HCT116 (cell line): ENCODE data around the gene GFPT2.

Experiments used
- CTCF ChIP-seq, 3 experiments: fragments of 200-600 bp in 1 of 3; sonication (generic) in 1 of 3; IDR thresholded peaks in 2 of 3; conservative IDR thresholded peaks in 1 of 3; 2 replicates each; pipeline ENCODE4 v1.5.1; 2012 to 2017; ENCODE audit warnings: low read depth in 2 of 3, low read length in 2 of 3, antibody characterized with exemption in 1 of 3, borderline replicate concordance in 1 of 3, control low read depth in 1 of 3, mild to moderate bottlenecking in 1 of 3, mixed read lengths in 1 of 3, mixed run types in 1 of 3, moderate library complexity in 1 of 3; ENCODE audit not compliant: insufficient read depth in 1 of 3
- EZH2 ChIP-seq: fragments of 200-600 bp; sonication (generic); IDR thresholded peaks from 2 replicates; pipeline ENCODE4 v1.6.1; 2017; ENCODE audit warnings: antibody characterized with exemption, mixed run types
- JUND ChIP-seq: IDR thresholded peaks from 2 replicates; pipeline ENCODE4 v1.6.1; 2012
- POLR2A ChIP-seq: IDR thresholded peaks from 2 replicates; pipeline ENCODE4 v1.7.0; 2011; ENCODE audit warnings: borderline replicate concordance; ENCODE audit not compliant: insufficient read depth, insufficient read length; ENCODE audit errors: extremely low read depth
- POLR2AphosphoS5 ChIP-seq: IDR thresholded peaks from 2 replicates; pipeline ENCODE4 v1.6.1; 2011; ENCODE audit warnings: mild to moderate bottlenecking, low read depth, low read length, moderate library complexity
- SP1 ChIP-seq: IDR thresholded peaks from 2 replicates; pipeline ENCODE4 v1.6.1; 2012; ENCODE audit warnings: low read depth
- TCF7L2 ChIP-seq: IDR thresholded peaks from 2 replicates; pipeline ENCODE4 v1.7.0; 2011; ENCODE audit warnings: borderline replicate concordance, inconsistent platforms; ENCODE audit not compliant: insufficient read depth, insufficient read length; ENCODE audit errors: extremely low read depth
- ZBTB33 ChIP-seq: IDR thresholded peaks from 2 replicates; pipeline ENCODE4 v1.6.1; 2011; ENCODE audit warnings: mild to moderate bottlenecking, low read length, moderate library complexity; ENCODE audit not compliant: insufficient replicate concordance; ENCODE audit errors: extremely low read depth

- TF ChIP-seq ZBTB33 (no peak), CTCF (IDR thresholded peaks at IDR 0.05 in 2 of 3, conservative IDR thresholded peaks at IDR 0.05 in 1 of 3; ENCODE audit: borderline replicate concordance in 1 of 3, insufficient read depth in 1 of 3, low read depth in 2 of 3, low read length in 2 of 3) (no peak), TCF7L2 (no peak), EZH2 (no peak), POLR2A (no peak), POLR2AphosphoS5 (no peak), JUND (no peak), SP1 (no peak)
Observed at GRCh38 chr5:180402716-180403115, 49.6 kb upstream of the GFPT2 start.
